B cell (primary cell): ENCODE results near the gene CADM1.

Experiments used
- EZH2 ChIP-seq: IDR thresholded peaks from 2 replicates; pipeline ENCODE4 v1.6.1; 2012; ENCODE audit warnings: borderline replicate concordance, low read depth, mild to moderate bottlenecking, moderate library complexity, low read length; ENCODE audit not compliant: insufficient read depth, poor library complexity, severe bottlenecking
- TF ChIP-seq, protein P1 (sequence below): fragments of 200-600 bp; IDR thresholded peaks from one replicate; pipeline ENCODE4 v1.8.0; 2022; ENCODE audit warnings: antibody characterized with exemption, mild to moderate bottlenecking

DNA sequence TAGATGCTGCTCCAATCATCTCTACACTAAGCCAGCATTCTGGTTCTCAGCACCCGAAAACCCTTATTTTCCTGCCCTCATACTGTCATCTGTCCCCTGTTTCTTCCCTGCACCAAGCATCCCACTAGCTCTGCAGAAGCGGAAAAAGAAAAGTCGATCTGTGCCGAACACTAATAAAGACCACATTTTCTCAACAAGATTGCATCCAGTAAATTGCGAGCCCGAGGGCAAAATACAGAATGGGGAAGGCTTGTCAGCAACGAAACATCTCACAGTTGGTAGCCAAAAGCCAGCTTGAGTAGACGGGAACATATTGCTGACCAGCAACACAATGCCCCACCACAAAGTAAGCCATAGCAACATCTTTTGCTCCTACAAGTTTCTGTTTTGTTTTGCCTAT is 227.4 kb downstream of the CADM1 start:
- TF ChIP-seq, protein P1, sequence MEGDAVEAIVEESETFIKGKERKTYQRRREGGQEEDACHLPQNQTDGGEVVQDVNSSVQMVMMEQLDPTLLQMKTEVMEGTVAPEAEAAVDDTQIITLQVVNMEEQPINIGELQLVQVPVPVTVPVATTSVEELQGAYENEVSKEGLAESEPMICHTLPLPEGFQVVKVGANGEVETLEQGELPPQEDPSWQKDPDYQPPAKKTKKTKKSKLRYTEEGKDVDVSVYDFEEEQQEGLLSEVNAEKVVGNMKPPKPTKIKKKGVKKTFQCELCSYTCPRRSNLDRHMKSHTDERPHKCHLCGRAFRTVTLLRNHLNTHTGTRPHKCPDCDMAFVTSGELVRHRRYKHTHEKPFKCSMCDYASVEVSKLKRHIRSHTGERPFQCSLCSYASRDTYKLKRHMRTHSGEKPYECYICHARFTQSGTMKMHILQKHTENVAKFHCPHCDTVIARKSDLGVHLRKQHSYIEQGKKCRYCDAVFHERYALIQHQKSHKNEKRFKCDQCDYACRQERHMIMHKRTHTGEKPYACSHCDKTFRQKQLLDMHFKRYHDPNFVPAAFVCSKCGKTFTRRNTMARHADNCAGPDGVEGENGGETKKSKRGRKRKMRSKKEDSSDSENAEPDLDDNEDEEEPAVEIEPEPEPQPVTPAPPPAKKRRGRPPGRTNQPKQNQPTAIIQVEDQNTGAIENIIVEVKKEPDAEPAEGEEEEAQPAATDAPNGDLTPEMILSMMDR: no peak
- no peak for TF ChIP-seq EZH2
